Right renal pelvis (tissue), 4 donors: ENCODE measurements around the gene AQR. TPM values are rescaled to one million over a fixed set of nuclear protein-coding genes. Genes with fewer than 3 reads are reported as not detected.
"Not testable (repeated sequence)": the region's sequence is repeated elsewhere in the genome, so short reads cannot be mapped to it uniquely, and the experiment has no call there.

Experiments
- DNase-seq, 4 donors: peaks; one replicate each; pipeline ENCODE4 v3.0.0-alpha.2; 2013; ENCODE audit warnings: low read depth in 4 of 4, low spot score in 3 of 4, missing footprints in 1 of 4
- polyA plus RNA-seq, 4 donors: library from polyadenylated mRNA; unstranded; fragments of 120-200 nt; gene quantifications; one replicate each; pipeline ENCODE4 v1.2.1, GENCODE V29; 2013; ENCODE audit not compliant: insufficient read length in 4 of 4

The AQR gene
- polyA plus RNA-seq, 4 donors: 38.7 to 50.1 (median 46.4) TPM

GRCh38 chr15:34820110-34820509, 149.4 kb downstream of the AQR start:
- no peak for DNase-seq

DNA sequence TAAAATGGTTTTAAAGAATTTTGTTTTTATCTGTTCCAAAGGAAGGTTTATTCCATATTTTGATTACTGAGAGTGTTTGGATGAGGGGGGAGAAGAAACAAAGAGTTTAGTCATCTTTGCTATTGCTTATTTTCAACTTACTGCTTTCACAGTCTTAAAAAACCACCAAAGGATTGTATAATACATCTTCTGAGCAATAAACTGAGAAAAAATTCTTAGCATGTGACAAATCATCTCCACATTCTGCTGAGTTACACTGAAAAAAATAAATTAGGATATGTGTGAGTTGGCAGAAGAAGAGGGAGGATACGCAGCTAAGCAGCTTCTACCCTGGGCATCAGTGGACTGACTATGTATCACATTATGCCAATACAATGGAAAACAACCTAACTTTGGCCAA, 151.0 kb downstream of the AQR start:
- DNase-seq: no peak

- no peak for DNase-seq
Observed at GRCh38 chr15:34815836-34816235, 153.7 kb downstream of the AQR start.

- no peak for DNase-seq
Observed at GRCh38 chr15:34813446-34814190, 155.9 kb downstream of the AQR start.

DNA sequence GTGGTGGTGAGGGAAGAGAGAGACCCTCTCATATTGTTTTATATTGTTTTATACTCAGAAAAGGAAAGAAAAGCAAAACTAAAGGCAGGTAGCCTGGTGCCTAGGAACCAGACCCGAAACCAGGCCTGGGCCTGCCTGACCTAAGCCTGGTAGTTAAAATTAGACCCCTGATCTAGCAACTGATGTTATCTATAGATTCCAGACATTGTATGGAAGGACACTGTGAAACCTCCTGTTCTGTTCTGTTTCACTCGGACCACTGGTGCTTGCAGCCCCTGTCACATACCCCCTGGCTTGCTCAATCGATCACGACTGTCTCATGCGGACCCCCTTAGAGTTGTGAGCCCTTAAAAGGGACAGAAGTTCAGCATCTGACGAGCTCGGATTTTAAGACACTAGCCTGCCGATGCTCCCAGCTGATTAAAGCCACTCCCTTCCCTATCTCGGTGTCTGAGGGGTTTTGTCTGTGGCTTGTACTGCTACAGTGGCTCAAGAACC, 156.6 kb downstream of the AQR start:
- not testable (repeated sequence) for DNase-seq

DNA sequence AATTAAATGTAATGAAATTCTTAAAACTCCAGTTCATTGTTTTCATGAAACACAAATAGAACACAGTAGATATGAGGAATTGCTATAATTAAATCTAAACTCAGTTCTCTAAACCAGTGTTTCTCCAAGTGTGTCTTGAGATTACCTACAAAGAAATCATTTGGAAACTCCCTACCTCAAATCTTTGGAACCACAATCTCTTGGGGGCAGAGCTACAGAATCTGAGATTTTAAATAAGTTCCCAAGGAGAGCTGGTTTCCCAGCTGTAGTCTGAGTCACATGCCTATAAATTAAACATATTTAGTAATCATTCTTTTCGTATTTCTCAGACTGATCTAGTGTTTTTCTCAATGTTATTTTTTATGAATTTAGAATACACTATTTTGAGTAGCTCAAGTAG, 157.2 kb downstream of the AQR start:
- DNase-seq: no peak

DNA sequence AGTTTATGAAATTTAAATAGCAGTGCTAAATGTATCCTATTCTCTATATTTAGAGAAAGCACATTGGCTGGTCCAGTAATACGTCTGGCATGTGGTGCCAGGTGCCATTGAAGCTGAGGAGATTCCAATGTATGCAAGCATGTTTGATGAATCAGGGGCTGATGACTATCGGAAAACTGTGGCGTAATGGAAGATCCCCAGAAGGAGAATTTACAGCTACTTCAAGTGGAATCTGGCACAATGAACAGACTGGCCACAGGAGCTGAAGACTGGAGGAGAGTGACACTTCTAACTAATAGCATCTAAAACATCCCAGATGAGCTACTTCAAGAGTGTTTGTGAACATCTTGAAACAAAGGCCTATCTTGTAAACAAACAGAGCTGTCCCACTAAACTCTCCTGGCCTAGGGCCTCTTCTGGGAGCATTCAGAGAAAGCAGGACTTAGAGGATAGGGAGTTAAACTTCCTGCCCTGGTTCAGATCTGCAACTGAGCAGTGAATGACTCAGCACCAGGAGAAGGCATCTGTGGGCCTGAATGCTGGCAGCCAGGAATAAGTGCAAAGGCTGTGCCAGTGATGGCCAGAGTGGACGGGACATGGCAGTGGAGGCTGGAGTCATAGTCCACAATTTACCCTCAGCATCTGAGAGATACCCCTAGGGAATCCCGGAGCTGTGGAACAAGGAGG, 159.0 kb downstream of the AQR start:
- DNase-seq: no peak

GRCh38 chr15:34809186-34809585, 160.4 kb downstream of the AQR start:
- no peak for DNase-seq

- no peak for DNase-seq
Observed at GRCh38 chr15:34808016-34808415, 161.5 kb downstream of the AQR start.

- DNase-seq: not testable (repeated sequence)
Observed at GRCh38 chr15:34807241-34807640, 162.3 kb downstream of the AQR start.

GRCh38 chr15:34804776-34805175, 164.8 kb downstream of the AQR start:
- DNase-seq: no peak

DNA sequence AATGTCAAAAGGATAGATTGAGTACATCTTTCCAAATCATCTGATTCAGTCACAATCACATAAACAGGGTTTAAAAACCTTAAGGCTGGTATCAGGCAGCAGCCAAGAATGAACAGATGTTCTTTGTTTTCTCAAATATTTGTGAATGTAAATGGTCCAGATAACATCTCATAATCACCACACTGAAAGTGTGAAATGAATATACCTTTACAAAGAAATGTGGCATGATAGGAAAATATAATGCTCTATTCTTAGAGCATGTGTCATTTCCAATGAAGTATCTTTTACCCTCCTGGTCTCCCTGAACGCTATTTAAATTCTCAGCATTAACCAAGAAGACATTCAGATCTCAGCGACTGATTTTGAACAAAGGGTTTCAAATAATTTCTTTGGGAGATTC, 165.4 kb downstream of the AQR start:
- DNase-seq: no peak

GRCh38 chr15:34802803-34803750, 166.5 kb downstream of the AQR start:
- no peak for DNase-seq

- no peak for DNase-seq
Observed at GRCh38 chr15:34802371-34802770, 167.2 kb downstream of the AQR start.

Other genes starting within 250 kb of the AQR start
- gene GJD2, start 214.7 kb downstream of the AQR start, polyA plus RNA-seq: under 1 TPM in 2 of 4 donors, not detected in 2; 0.06 TPM
- 1 to 10 TPM; 1.1 to 2.0 (median 1.5) TPM for gene ACTC1, start 174.2 kb downstream of the AQR start, polyA plus RNA-seq
- gene ZNF770, start 18.5 kb upstream of the AQR start, polyA plus RNA-seq: 10 to 100 TPM; 56.0 to 76.4 (median 75.1) TPM
- gene NANOGP8, start 115.6 kb upstream of the AQR start, polyA plus RNA-seq: under 1 TPM in 3 of 4 donors, not detected in 1; 0.16 to 0.29 (median 0.21) TPM